DMS53 (cell line): ENCODE data around the gene APH1A.
"Not testable (repeated sequence)": the region's sequence is repeated elsewhere in the genome, so short reads cannot be mapped to it uniquely, and the experiment has no call there.

Source experiments
- DNase-seq: peaks from one replicate; lab custom pipeline; 2025; lab: John Stamatoyannopoulos, UW

Gene APH1A

DNA sequence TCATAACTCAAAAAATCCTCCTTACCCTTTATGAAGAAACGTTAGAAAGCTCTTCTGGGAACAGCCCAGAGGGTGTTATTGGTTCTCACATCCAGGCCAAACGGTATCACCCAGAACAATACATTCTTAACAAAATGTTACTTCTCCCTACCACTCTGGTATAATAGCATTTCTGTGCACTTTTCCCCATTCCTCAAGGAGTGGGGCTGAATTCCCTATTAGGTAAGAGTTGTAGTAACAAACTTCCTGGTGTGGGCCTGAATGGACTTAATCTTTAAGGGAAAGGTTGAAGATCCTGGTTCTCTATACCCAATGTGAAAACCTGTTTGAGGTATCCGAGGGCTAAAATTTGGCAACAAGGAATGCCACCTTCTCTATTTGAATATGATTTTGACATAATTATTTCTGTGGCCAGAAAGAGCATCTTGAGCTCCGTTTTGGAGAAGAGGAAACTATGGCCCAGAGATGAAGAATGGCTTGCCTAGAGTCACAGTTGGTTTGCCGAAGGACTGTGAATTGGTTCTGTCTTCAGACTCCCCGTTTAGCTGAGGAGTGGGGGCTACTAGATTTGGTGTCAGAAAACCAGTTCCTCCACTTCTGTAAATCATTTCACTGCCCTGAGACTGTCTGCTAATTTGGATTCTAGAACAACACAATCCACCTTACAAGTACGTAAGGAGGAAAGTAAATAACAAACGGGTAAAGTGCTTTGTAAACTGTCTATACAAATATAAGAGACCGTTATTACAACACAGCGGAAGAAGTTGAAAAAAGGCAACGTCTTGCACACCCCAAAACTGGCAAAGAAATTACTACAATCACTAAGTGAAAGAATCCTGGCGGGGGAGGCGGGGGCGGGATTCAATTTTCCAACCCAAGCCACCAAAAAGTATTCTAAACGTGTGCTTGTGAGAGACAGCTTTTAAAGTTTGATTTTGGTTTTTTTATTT, 35.2 kb downstream of the APH1A start:
- DNase-seq = peak; percentile 78

DNA sequence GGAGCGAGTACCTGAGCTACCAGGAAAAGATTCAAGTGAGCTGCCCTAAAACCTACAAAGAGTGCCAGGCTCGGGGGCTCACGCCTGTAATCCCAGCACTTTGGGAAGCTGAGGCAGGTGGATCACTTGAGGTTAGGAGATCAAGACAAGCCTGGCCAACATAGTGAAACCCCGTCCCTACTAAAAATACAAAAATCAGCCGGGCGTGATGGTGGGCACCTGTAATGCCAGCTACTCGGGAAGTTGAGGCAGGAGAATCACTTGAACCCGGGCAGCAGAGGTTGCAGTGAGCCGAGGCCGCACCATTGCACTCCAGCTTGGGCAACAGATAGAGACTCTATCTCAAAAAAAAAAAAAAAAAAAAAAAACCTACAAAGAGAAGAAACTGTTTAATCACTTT, 35.9 kb downstream of the APH1A start:
- DNase-seq = not testable (repeated sequence)

DNA sequence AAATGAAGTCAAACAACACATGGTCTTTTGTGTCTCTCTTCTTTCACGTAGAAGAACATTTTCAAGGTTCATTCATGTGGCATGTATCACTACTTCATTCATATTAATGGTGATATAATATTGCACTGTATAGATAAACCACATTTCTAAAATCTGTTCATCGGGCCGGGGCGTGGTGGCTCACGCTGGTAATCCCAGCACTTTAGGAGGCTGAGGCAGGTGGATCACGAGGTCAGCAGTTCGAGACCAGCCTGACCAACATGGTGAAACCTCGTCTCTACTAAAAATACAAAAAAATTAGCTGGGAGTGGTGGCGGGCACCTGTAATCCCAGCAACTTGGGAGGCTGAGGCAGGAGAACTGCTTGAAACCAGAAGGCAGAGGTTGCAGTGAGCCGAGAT, 40.6 kb downstream of the APH1A start:
- not testable (repeated sequence) for DNase-seq

DNA sequence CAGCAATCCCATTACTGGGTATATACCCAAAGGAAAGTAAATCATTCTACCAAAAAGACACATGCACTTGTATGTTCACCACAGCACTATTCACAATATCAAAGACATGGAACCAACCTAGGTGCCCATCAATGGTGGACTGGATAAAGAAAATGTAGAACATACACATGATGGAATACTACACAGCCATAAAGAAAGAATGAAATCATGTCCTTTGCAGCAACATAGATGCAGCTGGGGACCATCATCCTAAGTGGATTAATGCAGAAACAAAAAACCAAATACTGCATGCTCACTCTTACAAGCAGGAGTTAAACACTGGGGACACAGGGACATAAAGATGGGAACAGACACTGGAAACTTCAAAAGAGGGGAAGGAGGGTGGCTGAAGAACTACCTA, 41.6 kb downstream of the APH1A start:
- DNase-seq = no peak

DNA sequence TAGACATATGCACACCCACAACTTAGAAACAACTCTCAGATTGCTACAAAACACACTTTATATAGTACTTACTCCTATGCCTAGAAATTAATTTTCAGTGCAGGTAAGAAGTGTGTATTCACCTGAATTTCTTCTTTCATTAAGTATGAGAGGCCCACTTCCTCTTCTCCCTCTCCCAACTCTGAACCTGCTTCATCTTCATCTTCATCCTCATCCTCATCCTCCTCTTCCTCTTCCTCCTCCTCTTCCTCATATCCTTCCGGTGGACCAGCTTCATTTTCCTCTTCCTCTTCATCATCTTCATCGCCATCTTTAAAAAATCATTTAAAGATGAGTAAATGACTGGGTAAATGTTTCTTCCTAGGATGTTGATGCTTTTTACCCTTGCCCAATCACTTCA, 42.3 kb downstream of the APH1A start:
- no peak for DNase-seq

DNA sequence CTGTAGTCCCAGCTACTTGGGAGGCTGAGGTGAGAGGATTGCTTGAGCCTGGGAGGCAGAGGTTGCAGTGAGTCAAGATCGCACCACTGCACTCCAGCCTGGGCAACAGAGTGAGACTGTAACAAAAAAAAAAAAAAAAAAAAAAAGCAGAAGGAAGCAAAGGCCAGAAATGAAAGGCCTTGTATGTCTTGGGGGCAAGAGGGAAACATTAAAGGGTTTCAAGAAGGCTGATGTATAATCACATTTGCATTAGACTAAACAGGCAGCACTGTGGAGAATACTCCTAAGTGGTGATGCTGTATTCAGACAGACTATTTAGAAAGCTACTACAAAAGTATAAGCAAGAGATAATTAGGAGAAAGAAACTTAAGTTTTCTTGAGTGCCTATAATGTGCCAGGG, 43.3 kb downstream of the APH1A start:
- DNase-seq = no peak

DNA sequence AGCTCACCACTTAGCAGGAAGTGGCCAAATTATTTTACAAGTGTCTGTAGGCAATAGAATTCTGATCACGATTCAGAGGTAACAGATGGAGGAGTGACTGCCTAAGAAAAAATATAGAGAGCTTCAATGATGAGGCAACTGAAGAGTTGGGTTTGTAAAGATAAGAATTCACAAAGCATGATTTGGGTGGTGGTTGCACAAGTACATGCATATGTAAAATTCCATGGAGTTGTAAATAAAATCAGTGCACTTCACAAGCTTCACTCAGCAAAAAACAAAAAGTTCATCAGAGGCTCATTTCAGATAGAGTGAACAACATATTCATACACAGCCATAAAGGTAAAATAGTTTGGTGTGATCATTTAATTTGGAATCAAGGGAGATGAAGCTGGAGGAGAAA, 43.8 kb downstream of the APH1A start:
- no peak for DNase-seq

DNA sequence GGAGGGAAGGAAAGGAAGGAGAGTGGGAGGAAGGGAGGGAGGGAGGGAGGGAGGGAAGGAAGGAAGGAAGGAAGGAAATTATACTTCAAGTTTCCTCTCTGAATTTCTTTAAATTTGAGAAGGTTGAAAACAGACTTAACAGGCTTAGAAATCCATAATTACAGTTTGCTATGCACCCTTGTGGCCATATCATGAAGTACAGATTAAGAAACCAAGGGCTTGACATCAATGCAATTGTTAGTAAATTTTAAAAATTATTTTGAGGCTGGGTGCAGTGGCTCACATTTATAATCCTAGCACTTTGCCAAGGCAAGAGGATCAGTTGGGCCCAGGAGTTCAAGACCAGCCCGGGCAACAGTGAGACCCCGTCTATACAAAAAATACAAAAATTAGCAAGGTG, 47.3 kb downstream of the APH1A start:
- DNase-seq = peak; percentile 50

DNA sequence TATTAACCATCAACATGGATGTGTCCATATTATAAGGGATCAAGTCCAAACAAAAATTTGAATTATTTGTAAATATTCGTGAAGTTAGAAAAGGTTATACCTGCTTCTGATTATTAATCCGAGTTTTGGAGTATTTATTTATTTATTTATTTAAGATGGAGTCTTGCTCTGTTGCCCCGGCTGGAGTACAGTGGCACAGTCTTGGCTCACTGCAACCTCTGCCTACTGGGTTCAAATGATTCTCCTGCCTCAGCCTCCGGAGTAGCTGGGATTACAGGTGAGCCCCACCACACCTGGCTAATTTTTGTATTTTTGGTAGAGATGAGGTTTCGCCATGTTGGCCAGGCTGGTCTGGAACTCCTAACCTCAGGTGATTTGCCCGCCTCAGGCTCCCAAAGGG, 53.0 kb downstream of the APH1A start:
- not testable (repeated sequence) for DNase-seq
